Right hindlimb (tissue), 1 donor: ENCODE data around the gene PPP1R12A.

Source experiments
- DNase-seq: peaks from one replicate; pipeline ENCODE4 v3.0.0-alpha.2; 2018

Gene PPP1R12A

DNA sequence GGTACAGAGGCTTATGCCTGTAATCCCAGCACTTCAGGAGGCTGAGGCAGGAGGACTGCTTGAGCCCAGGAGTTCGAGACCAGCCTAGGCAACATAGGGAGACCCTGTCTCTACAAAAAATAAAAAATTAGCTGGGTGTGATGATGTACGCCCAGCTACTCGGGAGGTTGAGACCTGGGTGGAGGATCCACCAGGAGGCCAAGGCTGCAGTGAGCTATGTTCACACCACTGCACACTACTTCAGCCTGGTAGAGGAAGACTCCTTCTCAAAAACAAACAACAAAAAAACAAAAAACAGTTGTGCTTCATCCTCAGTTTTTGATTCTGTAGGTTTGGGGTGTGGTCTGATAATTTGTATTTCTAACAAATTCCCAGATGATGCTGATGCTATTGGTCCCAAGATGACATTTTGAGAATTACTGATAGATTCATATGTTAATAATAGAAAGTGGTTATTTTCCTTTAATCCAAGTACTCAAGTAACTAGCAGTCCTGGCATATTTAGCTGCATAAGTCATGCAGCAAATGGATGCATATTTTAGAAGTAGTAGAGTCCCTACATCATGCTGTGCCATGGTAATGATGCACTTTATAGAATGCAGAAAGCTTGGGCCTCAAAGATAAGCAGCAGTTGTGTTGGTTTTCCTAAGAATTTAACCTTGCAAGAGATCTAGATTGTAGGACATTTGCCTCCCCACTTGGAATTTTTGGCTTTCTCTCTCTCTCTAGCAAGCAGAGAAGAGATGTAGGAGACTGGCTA, 168.0 kb downstream of the PPP1R12A start:
- no peak for DNase-seq

GRCh38 chr12:79765157-79765556, 169.7 kb downstream of the PPP1R12A start:
- no peak for DNase-seq

DNA sequence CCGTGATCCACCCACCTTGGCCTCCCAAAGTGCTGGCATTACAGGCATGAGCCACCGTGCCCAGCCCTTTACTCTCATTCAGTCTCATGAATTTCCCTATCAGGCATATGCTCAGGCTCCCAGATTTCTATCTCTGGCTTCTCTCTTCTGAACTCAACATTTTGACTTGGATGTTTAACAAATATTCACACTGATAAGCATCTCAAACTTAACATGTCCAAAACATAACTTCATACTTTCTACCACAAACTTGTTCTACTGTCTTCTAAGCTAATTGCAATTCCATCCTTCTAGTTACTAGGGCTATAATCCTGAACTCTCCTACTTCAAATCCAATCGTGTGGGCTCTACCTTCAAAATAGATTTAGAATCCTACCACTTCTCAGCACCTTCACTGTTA, 170.3 kb downstream of the PPP1R12A start:
- DNase-seq: no peak

- DNase-seq: no peak
Observed at GRCh38 chr12:79763766-79764452, 171.0 kb downstream of the PPP1R12A start.

DNA sequence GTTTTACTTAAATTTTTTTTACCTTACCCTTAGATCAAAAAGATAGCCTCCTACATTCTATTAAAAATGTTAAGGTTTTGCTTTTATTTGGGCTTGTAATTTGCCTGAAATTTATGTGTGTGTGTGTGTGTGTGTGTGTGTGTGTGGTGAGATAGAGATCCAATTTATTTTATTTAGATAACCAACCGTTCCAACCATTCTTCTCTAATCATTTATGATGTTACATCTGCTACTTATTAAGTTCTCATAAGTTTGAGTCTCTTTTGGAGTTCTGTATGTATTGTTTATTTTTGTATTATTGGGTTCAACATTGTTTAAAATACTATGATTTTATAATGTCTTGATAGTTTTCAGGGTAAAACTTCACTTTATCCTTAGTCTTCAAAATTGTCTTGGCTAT, 173.6 kb downstream of the PPP1R12A start:
- DNase-seq: no peak

DNA sequence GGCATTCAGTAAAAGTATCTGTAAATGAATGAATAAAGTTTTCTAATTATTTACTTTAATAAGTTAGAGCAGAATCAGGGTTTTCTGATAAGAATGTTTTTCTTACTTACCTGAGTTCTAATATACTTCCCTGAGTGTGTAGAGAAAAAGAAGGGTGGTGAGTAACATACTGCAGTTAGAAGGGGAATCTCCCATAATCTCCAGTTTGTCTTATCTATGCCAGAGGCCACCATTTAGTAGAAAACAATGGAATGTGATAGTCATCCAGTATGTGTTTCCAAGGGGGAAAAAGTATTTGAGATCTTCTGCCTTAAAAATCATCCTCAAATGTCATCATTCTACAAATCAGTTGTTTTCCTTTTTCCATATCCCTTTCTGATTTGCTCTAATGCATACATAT, 187.6 kb downstream of the PPP1R12A start:
- no peak for DNase-seq

GRCh38 chr12:79737875-79738718, 196.8 kb downstream of the PPP1R12A start:
- DNase-seq: no peak

GRCh38 chr12:79732638-79733037, 202.3 kb downstream of the PPP1R12A start:
- no peak for DNase-seq

DNA sequence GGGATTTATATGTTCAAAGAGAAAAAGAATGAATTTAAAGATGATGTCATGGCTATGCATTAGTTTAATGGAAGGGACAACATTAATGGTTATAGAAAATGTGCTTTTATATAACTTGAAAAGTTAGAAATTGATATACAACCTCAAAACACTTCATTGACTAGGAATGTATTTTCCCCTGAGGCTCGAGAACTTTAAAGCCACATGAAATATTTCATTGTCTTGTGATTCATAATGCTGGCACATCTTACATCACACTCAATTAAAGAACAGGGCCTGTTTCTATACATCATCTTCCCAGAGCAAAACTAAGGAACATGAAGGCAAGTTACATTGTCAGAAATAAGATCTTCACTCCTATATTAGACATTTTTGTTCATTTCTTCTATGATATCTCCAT, 208.9 kb downstream of the PPP1R12A start:
- no peak for DNase-seq
